B cell (primary cell): ENCODE measurements around the gene DEPDC4. TPM values are rescaled to one million over a fixed set of nuclear protein-coding genes. Genes with fewer than 3 reads are reported as not detected.

ENCODE experiments used
- ATAC-seq: fragments of 200-7000 bp; cut with Tn5 transposase; one replicate; pipeline ENCODE4 v1.10.0; 2021; ENCODE audit warnings: low read depth, mild to moderate bottlenecking, moderate number of reproducible peaks, moderate library complexity
- CTCF ChIA-PET: fragments of 350-600 bp; sonication (Branson Sonifier 250); formaldehyde crosslinking; loops from one replicate; lab custom pipeline; 2021; ENCODE audit warnings: antibody characterized with exemption, inconsistent platforms; lab: Charles Lee
- POLR2A ChIA-PET: fragments of 350-600 bp; sonication (Branson Sonifier 250); formaldehyde crosslinking; loops from one replicate; lab custom pipeline; 2021; ENCODE audit warnings: antibody characterized with exemption; lab: Charles Lee
- DNase-seq: peaks from one replicate; pipeline ENCODE4 v3.0.0; 2013
- H2AFZ ChIP-seq: 2 replicates; pipeline ENCODE4 v1.6.1; 2012; ENCODE audit warnings: mild to moderate bottlenecking, low read depth, low read length; ENCODE audit not compliant: insufficient read depth, poor library complexity, severe bottlenecking
- H3K27ac ChIP-seq, 2 donors: 1 replicate in 1 of 2; 2 replicates in 1 of 2; pipeline ENCODE4 v1.5.1; 2012 to 2013; ENCODE audit warnings: low read length in 2 of 2, mild to moderate bottlenecking in 2 of 2, moderate library complexity in 1 of 2
- H3K27me3 ChIP-seq, 4 experiments: fragments of 200-600 bp in 1 of 4; sonication (generic) in 1 of 4; replicated peaks in 1 of 4; 1 replicate in 2 of 4; 2 replicates in 2 of 4; pipeline versions ENCODE4 v1.6.1 to v1.7.0; 2013 to 2016; ENCODE audit warnings: low read length in 3 of 4, mild to moderate bottlenecking in 2 of 4, mixed read lengths in 1 of 4, moderate library complexity in 1 of 4; ENCODE audit not compliant: insufficient read depth in 4 of 4, control insufficient read depth in 3 of 4; ENCODE audit errors: control extremely low read depth in 1 of 4
- H3K36me3 ChIP-seq, 2 experiments: replicated peaks in 1 of 2; 1 replicate in 1 of 2; 2 replicates in 1 of 2; pipeline versions ENCODE4 v1.6.1 to v1.7.1; 2013; ENCODE audit warnings: low read length in 1 of 2; ENCODE audit not compliant: insufficient read depth in 2 of 2, control insufficient read depth in 1 of 2; ENCODE audit errors: control extremely low read depth in 1 of 2, extremely low read depth in 1 of 2
- H3K4me1 ChIP-seq, 2 donors: fragments of 200-600 bp in 1 of 2; sonication (generic) in 1 of 2; 1 replicate in 1 of 2; 2 replicates in 1 of 2; pipeline versions ENCODE4 v1.5.1 to v1.6.1; 2013 to 2017; ENCODE audit warnings: low read length in 2 of 2; ENCODE audit not compliant: control insufficient read depth in 2 of 2, insufficient read depth in 2 of 2
- H3K4me2 ChIP-seq: replicated peaks from 2 replicates; pipeline ENCODE3; 2012; ENCODE audit warnings: mild to moderate bottlenecking, low read depth, low read length; ENCODE audit not compliant: poor library complexity, severe bottlenecking
- H3K4me3 ChIP-seq, 5 experiments: fragments of 200-600 bp in 1 of 5; sonication (generic) in 1 of 5; 1 replicate in 3 of 5; 2 replicates in 2 of 5; pipeline versions ENCODE4 v1.5.1 to v1.7.0; 2011 to 2016; ENCODE audit warnings: low read length in 4 of 5, mild to moderate bottlenecking in 4 of 5, low read depth in 2 of 5, control low read depth in 1 of 5, moderate library complexity in 1 of 5; ENCODE audit not compliant: insufficient read depth in 1 of 5; ENCODE audit errors: control extremely low read depth in 1 of 5, extremely low read depth in 1 of 5
- H3K79me2 ChIP-seq: fragments of 200-600 bp; sonication (generic); one replicate; pipeline ENCODE4 v1.6.0; 2016; ENCODE audit warnings: low read length; ENCODE audit not compliant: control insufficient read depth, insufficient read depth
- H3K9ac ChIP-seq: fragments of 200-600 bp; sonication (generic); 2 replicates; pipeline ENCODE4 v1.6.1; 2017; ENCODE audit warnings: mild to moderate bottlenecking, low read length, moderate library complexity
- H3K9me3 ChIP-seq, 3 donors: one replicate each; pipeline versions ENCODE4 v1.6.1 to v1.7.1; 2013; ENCODE audit warnings: low read length in 2 of 3; ENCODE audit not compliant: control insufficient read depth in 2 of 3, insufficient read depth in 1 of 3; ENCODE audit errors: control extremely low read depth in 1 of 3
- H4K20me1 ChIP-seq: 2 replicates; pipeline ENCODE4 v1.6.0; 2012; ENCODE audit warnings: mild to moderate bottlenecking, low read length; ENCODE audit not compliant: insufficient read depth, control insufficient read depth, poor library complexity, severe bottlenecking
- H3K27ac Mint-ChIP-seq: one replicate; pipeline ENCODE4 v1.8.0; 2021; ENCODE audit warnings: mixed read lengths
- H3K27me3 Mint-ChIP-seq: one replicate; pipeline ENCODE4 v1.8.0; 2021; ENCODE audit warnings: mixed read lengths
- H3K4me1 Mint-ChIP-seq: one replicate; pipeline ENCODE4 v1.8.0; 2021; ENCODE audit warnings: mixed read lengths
- H3K4me3 Mint-ChIP-seq: one replicate; pipeline ENCODE4 v1.8.0; 2021; ENCODE audit warnings: mixed read lengths
- H3K9me3 Mint-ChIP-seq: one replicate; pipeline ENCODE4 v1.8.0; 2022; ENCODE audit warnings: mixed read lengths; ENCODE audit not compliant: insufficient read depth
- CTCF ChIP-seq: fragments of 200-600 bp; IDR thresholded peaks from one replicate; pipeline ENCODE4 v1.8.0; 2022; ENCODE audit warnings: antibody characterized with exemption, mild to moderate bottlenecking
- EZH2 ChIP-seq: IDR thresholded peaks from 2 replicates; pipeline ENCODE4 v1.6.1; 2012; ENCODE audit warnings: borderline replicate concordance, low read depth, mild to moderate bottlenecking, moderate library complexity, low read length; ENCODE audit not compliant: insufficient read depth, poor library complexity, severe bottlenecking
- WGBS: methylation state at CpG from one replicate; pipeline ENCODE4 v1.1.5; 2013; ENCODE audit warnings: missing lambda C conversion rate; ENCODE audit not compliant: insufficient coverage; 5-methylcytosine and 5-hydroxymethylcytosine counted together
- intact Hi-C: fragments of 100-400 bp; cut with micrococcal nuclease; formaldehyde crosslinking; loops from one replicate; pipeline ENCODE4 v1.10.0; 2022
- polyA plus RNA-seq: library from polyadenylated mRNA; depleted of rRNA; stranded (reverse); fragments of >200 nt; gene quantifications from 2 replicates; pipeline ENCODE4 v1.2.3, GENCODE V29; 2012
- total RNA-seq, 2 donors: library from RNA; stranded (reverse); fragments of 120-200 nt in 1 of 2; gene quantifications; 1 replicate in 1 of 2; 2 replicates in 1 of 2; pipeline versions ENCODE4 v1.2.3 to v1.2.4, GENCODE V29; 2013 to 2022

DEPDC4 gene
- total and polyA plus RNA-seq, 2 donors (not counting 1 experiment from before 2014, with no cell fraction given), result 1.2 to 1.8 TPM

GRCh38 chr12:100303831-100304230 is 37.0 kb upstream of the DEPDC4 start:
- Histone ChIP-seq H3K9me3 (peaks cover 0 to 10% (median 0%) of the 10 kb centered on the region in 3 donors), H3K27me3 (no peaks in the 10 kb centered on the region), H3K4me3 (no peak overlapping the region), H3K4me1 (no peaks in the 10 kb centered on the region), H3K4me2 (no peak overlapping the region), H2AFZ (no peak overlapping the region), H3K27ac (no peak overlapping the region), H3K9ac (no peak overlapping the region), H3K36me3 (peaks cover 5 to 37% of the 10 kb centered on the region in 2 experiments), H3K79me2 (no peaks in the 10 kb centered on the region), H4K20me1 (no peaks in the 10 kb centered on the region)
- no peak for ATAC-seq
- H3K27ac Mint-ChIP-seq, result no peak overlapping the region
- H3K4me1 Mint-ChIP-seq, result no peaks in the 10 kb centered on the region
- ChIA-PET CTCF (no interaction called here), POLR2A (no interaction called here)
- H3K9me3 Mint-ChIP-seq, result peaks cover 2% of the 10 kb centered on the region
- no peak overlapping the region for H3K4me3 Mint-ChIP-seq
- H3K27me3 Mint-ChIP-seq, result no peaks in the 10 kb centered on the region
- intact Hi-C loops, result no loop called here
- WGBS, result no CpG with 5 or more reads among the region's 4 CpGs
- no peak for DNase-seq
- no peak for TF ChIP-seq EZH2
- TF ChIP-seq CTCF, result no peak

GRCh38 chr12:100302081-100302480 is 35.2 kb upstream of the DEPDC4 start:
- POLR2A ChIA-PET, result no interaction called here
- Mint-ChIP-seq H3K4me3 (no peak overlapping the region), H3K4me1 (no peaks in the 10 kb centered on the region), H3K9me3 (no peaks in the 10 kb centered on the region), H3K27ac (no peak overlapping the region), H3K27me3 (no peaks in the 10 kb centered on the region)
- Histone ChIP-seq H3K36me3 (peaks cover 5 to 41% of the 10 kb centered on the region in 2 experiments), H3K4me2 (no peak overlapping the region), H3K9ac (no peak overlapping the region), H3K27me3 (no peaks in the 10 kb centered on the region), H3K4me1 (no peaks in the 10 kb centered on the region), H3K4me3 (no peak overlapping the region), H2AFZ (no peak overlapping the region), H3K79me2 (no peaks in the 10 kb centered on the region), H4K20me1 (no peaks in the 10 kb centered on the region), H3K9me3 (peaks cover 0 to 10% (median 0%) of the 10 kb centered on the region in 3 donors), H3K27ac (no peak overlapping the region)
- CTCF ChIA-PET, result no interaction called here
- DNase-seq (no peak), ATAC-seq (no peak)
- intact Hi-C loops, result no loop called here
- WGBS, result no CpG with 5 or more reads among the region's 1 CpG
- no peak for TF ChIP-seq EZH2
- TF ChIP-seq CTCF, result no peak
